IPS DF 19.7 (cell line): Measurements from ENCODE around the gene FAM98C.

ENCODE experiments used
- DNase-seq: peaks from one replicate; pipeline ENCODE4 v3.0.0-alpha.2; 2013; ENCODE audit warnings: low read depth, low spot score

Gene FAM98C

DNA sequence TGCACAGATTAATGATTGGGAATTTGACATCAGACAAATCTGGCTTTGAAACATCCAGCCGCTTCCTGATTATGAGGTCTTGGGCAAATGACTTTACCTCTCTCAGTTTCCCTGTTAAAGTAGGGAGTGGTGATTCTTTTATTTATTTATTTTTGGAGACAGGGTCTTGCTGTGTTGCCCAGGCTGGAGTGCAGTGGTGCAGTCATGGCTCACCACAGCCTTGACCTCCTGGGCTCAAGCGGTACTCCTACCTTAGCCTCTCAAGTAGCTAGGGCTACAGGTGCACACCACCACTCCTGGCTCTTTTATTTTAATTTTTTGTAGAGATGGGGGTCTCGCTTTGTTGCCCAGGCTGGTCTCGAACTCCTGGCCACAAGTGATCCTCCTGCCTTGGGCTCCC, 25.8 kb upstream of the FAM98C start:
- DNase-seq: no peak

DNA sequence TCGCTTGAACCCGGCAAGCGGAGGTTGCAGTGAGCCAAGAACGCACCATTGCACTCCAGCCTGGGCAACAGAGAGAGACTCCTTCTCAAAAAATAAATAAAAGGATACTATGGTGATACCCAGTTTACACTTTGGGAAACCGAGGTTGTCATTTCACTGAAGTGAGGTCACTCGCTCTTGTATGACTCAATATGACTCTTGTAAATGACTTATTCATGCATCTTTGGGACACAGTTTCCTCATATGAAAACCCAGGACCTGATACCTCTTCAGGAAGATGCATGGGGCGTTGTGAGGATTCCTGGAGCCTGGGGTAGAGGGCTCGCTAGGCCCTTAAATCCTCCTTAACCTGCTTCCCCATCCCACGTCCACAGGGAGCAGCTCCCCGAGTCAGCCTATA, 24.0 kb upstream of the FAM98C start:
- no peak for DNase-seq

DNA sequence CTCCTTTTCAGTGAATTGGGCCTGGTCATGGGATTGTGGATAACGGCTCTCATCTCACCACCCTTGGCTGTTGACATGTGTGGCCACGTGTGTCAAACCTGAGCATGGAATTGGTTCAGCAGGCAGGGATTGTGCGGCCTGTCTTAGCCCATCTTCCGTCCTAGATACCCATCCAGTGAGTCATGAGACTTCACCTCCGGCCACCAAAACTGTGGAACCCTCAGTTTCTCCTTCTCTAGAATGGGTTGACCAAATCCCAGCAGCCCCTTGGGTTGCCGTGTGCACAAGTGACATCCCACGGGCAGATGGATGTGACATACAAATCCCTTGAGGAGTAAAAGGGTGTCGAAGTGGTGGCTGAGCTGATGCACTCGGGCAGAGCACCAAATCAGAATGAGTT, 21.8 kb upstream of the FAM98C start:
- no peak for DNase-seq

GRCh38 chr19:38383184-38383583, 19.7 kb upstream of the FAM98C start:
- DNase-seq: no peak

DNA sequence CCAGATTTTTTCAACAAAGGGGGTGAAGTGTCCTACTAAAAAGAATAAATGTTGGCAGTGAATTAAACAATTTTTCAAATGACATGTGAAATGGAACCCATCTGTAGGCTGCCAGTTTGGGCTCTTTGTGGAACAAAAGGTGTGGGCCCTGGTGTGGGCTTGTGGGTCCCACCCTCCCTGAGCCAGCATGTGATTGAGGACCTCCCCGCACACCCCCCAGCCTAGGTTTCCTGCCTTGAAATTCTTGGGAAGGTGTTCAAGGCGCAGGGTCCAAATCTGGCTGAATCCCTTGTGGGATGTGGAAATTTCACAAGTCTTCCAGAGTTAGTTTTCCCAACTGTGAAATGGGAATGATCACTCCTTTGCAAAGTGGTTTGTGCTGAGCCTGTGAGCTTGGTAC, 19.1 kb upstream of the FAM98C start:
- DNase-seq: no peak

DNA sequence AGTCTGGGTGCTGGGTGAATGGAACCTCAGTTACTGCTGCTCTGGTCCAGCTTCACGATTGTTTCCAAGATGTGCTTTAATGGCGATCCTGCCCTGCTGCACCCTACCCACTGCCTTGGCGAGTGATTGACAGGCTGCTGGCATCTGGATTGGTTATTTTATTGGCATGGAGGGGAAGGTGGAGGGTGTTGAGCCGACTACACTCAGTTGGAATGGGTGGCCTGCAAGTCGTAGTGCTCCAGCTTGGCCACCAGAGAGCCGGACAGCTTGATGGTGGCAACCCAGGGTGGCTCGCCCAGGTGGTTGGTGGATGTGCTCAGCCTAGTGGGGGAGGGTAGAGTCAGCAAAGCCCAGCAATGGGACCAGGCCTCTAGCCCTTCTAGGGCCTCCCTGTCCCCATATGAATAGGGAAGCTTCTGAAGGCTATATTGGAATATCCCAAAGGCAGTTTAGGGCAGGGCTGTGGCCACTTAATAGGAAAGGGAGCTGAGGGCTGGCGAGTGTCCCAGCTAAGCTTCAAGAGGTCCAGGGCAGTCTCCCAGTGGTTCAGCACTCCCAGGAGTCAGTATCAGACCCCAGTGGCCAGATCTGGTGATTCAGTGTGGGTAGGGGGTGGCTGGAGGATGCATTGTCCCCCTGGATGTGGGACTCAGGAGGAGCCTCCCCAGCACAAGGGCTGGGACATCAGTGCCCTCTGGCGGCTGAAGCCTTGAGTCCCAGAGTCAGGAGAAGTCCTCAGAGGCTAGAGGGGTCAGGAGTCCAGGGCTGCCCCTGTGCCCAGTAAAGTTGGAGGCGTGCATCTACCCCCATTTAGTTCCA, 18.5 kb upstream of the FAM98C start:
- DNase-seq: no peak

- no peak for DNase-seq
Observed at GRCh38 chr19:38385057-38385803, 17.7 kb upstream of the FAM98C start.

GRCh38 chr19:38385804-38386257, 17.1 kb upstream of the FAM98C start:
- DNase-seq: no peak

GRCh38 chr19:38386300-38386970, 16.5 kb upstream of the FAM98C start:
- DNase-seq: no peak

DNA sequence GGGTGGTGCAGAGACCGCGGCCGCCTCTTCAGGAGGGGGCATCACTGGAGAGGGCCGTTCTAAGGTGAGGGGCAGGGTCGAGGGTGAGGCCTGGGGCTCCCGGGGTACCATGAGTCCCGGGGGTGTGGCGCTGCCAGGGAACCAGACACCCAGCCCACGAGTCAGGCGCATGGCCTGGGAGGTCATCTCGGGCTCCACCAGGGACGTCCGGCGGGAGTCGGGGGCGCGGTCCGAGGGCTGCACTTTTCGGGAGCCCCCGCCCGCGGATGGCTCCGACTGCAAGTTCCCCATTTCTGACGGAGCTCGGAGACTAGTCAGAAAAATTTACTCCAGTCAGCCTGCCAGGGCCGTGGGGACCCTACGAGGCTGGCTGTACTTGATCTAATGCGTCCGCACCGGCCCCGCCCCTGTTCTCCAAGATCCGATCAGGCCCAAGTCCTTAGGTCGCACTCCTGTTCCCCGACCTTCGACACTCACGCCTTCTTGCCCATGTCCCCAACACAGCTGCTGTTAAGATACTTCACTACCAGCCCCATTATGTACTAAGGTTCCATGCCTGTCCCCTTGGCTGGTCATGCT, 15.8 kb upstream of the FAM98C start:
- DNase-seq: no peak

- DNase-seq: peak; percentile 80
Observed at GRCh38 chr19:38387550-38388348, 15.1 kb upstream of the FAM98C start, which contains the start of gene GGN. TSS of gene GGN (minus strand) at chr19:38388034. CDS start at chr19:38387261, 773 bp downstream.

GRCh38 chr19:38388349-38389100, 14.4 kb upstream of the FAM98C start, which contains the start of gene SPRED3:
TSS of gene SPRED3 (plus strand) at chr19:38388697. CDS start at chr19:38390303, 1,606 bp downstream.
- no peak for DNase-seq

GRCh38 chr19:38389101-38389925, 13.6 kb upstream of the FAM98C start:
- DNase-seq: no peak

DNA sequence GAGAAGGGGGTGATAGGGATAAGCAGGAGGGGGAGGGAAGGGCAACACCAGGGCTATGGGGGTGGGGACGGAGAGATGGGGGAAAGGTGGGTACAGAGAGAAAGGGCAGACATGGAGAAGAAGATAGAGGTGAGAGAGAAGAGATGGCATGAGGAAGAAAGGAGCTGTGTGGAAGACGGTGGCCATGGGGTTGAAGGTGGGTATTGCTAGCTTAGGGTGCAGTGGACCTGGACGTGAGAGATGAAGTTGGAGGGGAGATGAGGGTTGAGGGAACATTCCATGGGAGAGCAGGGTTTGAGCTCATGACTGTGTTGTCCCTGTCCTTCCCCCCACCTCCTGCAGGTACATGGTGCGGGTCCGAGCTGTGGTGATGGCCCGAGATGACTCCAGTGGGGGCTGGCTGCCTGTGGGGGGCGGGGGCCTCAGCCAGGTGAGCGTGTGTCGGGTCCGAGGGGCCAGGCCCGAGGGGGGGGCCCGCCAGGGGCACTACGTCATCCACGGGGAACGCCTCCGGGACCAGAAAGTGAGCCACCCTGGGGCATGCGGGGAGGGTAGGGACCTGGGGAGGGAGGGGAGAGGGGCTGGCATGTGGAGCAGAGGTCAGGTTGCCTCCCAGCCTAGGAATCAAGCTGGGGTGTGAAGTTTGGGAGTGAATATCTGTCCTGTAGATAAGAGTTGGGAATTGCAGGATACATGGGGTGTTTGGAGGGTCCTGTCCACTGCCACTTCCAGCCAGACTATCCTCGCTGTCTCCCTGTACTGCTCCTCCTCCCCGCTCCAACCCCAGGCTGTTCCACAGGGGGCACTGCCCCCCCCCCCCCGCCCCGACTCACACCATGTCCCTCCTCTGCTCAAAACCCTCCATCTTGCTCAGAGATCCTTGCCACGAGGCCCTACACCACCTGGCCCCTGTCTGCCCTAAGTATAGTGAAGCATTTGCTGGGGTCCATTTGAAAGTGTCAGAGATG, 12.7 kb upstream of the FAM98C start:
- no peak for DNase-seq

DNA sequence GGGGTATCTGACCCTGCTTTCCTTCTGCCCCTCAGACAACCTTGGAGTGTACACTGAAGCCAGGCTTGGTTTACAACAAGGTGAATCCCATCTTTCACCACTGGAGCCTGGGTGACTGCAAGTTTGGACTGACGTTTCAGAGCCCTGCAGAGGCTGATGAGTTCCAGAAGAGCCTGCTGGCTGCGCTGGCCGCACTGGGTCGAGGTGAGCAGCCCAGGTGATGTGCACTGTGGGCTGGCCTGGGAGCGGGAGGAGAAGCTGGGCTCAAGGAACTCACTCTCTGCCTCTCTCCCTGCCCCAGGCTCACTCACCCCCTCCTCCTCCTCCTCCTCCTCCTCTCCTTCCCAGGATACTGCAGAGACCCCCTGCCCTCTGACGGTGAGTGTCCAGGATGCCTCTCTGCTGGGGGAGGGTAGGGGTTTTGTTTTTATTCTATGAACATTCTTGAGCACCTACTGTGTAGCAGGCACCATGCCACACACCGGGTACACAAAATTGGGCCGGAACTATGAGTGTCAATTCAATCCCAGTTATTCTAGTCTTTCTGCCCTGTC, 10.9 kb upstream of the FAM98C start:
- no peak for DNase-seq

DNA sequence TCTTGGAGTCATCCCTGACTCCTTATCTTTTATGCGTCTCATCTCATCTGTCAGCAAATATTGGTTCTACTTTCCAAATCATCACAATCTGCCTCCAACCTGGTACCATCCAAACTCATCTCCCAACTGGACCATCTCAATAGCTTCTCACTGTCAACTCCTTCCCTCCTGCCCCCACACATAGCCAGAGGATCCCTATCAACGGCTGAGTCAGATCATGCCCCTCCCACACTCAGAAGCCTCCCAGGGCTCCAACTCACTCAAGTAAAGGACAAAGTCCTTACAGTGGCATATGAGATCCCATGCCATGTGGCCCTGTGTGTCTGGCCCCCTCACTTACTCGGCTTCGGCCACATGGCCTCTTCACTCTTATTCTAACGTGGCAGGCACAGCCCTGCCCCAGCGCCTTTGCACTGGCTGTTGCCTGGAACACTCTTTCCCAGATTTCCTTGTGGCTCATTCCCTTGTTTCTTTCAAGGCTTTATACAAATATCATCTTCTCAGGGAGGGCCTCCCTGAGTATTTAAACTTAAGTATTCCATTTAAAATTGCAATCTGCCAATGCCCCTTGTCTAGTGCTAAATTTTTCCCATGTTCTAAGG, 10.1 kb upstream of the FAM98C start:
- no peak for DNase-seq

- no peak for DNase-seq
Observed at GRCh38 chr19:38394488-38394887, 8.4 kb upstream of the FAM98C start.
